Activated T-helper 17 cell treated with anti-CD3 and anti-CD28 coated beads, Interleukin-2, amount 50 U/mL, for 72 hours (primary cell): Measurements from ENCODE around the gene DUOXA2. TPM values are rescaled to one million over a fixed set of nuclear protein-coding genes. Genes with fewer than 3 reads are reported as not detected.
"Not testable (repeated sequence)": the region's sequence is repeated elsewhere in the genome, so short reads cannot be mapped to it uniquely, and the experiment has no call there.

ENCODE experiments used
- ATAC-seq: fragments of 150-1000 bp; cut with Tn5 transposase; replicated peaks from 2 replicates; pipeline ENCODE4 v1.10.0; 2021; ENCODE audit warnings: mild to moderate bottlenecking, moderate library complexity
- H3K27ac Mint-ChIP-seq: one replicate; pipeline ENCODE4 v1.8.0; 2022; ENCODE audit warnings: mixed read lengths
- H3K27me3 Mint-ChIP-seq: one replicate; pipeline ENCODE4 v1.8.0; 2022; ENCODE audit warnings: mixed read lengths
- H3K36me3 Mint-ChIP-seq: one replicate; pipeline ENCODE4 v1.8.0; 2022; ENCODE audit warnings: low read depth, mild to moderate bottlenecking, mixed read lengths
- H3K4me1 Mint-ChIP-seq: one replicate; pipeline ENCODE4 v1.8.0; 2022; ENCODE audit warnings: mixed read lengths
- H3K4me3 Mint-ChIP-seq: one replicate; pipeline ENCODE4 v1.8.0; 2022; ENCODE audit warnings: mild to moderate bottlenecking, mixed read lengths
- H3K9me3 Mint-ChIP-seq: one replicate; pipeline ENCODE4 v1.8.0; 2022; ENCODE audit warnings: mixed read lengths
- total RNA-seq, 2 donors: library from RNA; stranded (reverse); gene quantifications; one replicate each; pipeline ENCODE4 v1.2.3, GENCODE V29; 2022

DUOXA2 gene
- total RNA-seq, 2 donors from 2014 or later: 0.13 TPM; not detected in 1

- no peak for ATAC-seq
- Mint-ChIP-seq H3K27me3 (peaks cover 33% of the 10 kb centered on the region), H3K4me3 (no peak overlapping the region), H3K4me1 (no peaks in the 10 kb centered on the region), H3K27ac (no peak overlapping the region), H3K9me3 (no peaks in the 10 kb centered on the region), H3K36me3 (no peaks in the 10 kb centered on the region)
Measured at GRCh38 chr15:45133561-45133920, 19.4 kb downstream of the DUOXA2 start.

DNA sequence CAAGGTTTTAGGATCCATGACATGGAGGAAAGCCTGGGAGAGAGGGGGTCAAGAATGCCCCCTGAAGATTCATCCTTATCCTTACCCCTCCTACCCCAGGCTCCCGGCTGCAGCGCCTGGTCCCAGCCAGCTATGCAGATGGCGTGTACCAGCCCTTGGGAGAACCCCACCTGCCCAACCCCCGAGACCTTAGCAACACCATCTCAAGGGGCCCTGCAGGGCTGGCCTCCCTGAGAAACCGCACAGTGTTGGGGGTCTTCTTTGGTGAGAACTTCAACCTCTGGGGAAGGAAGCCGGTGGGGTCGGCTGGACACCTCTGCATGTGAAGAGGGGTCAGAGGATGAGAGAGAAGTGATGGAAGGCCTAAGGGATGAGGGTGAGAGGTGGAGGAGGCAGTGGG is 19.9 kb downstream of the DUOXA2 start:
- Mint-ChIP-seq H3K4me3 (peak overlapping the region; percentile 51), H3K27me3 (peaks cover 29% of the 10 kb centered on the region)

DNA sequence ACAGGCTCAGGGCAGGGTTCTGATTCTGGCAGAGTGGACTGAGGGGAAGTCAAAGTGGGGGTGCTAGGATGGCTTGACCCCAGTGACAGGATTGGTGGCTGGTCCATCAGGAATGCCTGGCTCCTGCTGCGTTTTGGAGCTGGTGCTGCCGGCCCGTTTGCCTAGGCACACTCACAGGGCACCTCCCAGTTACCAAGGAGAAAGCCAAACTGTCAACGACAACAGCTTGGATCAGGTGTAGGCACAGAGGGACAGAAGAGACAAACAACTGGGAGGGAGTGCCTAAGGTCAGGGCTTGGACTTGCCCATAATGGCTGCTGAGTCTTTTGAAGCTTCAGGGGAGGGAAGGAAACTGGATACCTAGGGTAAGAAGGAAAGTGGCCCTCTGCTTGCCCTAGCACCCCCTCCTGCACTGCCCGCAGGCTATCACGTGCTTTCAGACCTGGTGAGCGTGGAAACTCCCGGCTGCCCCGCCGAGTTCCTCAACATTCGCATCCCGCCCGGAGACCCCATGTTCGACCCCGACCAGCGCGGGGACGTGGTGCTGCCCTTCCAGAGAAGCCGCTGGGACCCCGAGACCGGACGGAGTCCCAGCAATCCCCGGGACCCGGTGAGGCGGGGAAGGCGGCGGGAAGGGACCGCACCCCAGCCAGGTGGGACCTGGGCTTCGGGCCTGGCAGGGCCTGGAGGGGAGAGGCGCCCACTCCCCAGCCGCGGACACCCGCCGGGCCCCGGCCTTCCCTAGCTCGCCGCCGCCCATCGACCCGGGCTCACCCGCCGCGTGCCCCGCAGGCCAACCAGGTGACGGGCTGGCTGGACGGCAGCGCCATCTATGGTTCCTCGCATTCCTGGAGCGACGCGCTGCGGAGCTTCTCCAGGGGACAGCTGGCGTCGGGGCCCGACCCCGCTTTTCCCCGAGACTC is 20.8 kb downstream of the DUOXA2 start:
- Mint-ChIP-seq H3K27me3 (peaks cover 29% of the 10 kb centered on the region), H3K27ac (peak overlapping the region; percentile 15), H3K36me3 (no peaks in the 10 kb centered on the region)

More for the DNA sequence above, 19.9 kb downstream of the DUOXA2 start:
- Mint-ChIP-seq H3K4me1 (no peaks in the 10 kb centered on the region), H3K27ac (no peak overlapping the region), H3K9me3 (no peaks in the 10 kb centered on the region), H3K36me3 (no peaks in the 10 kb centered on the region)
- ATAC-seq: no peak

DNA sequence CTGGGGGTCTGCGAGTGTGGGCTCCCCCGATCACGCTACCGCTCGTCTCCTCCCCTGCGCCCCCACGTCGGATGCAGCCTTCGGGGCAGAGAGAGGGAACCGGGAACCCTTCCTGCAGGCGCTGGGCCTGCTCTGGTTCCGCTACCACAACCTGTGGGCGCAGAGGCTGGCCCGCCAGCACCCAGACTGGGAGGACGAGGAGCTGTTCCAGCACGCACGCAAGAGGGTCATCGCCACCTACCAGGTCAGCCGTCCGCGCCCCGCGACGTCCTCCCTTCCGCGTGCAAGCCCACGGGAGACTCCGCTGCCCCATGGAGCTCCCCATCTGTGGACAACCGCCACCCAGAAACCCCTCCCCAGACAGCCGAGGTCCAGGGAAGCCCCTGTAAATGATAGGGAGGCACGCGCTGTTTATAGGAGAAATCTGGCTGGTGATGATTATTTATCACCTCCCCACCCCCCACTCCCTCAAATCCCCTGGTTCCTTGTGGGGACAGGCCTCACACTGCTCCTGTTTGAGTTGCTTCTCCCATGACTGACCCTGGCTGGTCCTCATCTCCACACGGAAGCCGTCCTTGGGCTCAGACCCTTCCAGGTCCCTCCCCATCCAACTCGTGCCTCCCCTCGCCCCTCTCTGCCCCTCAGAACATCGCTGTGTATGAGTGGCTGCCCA is 21.7 kb downstream of the DUOXA2 start:
- H3K27me3 Mint-ChIP-seq: peaks cover 25% of the 10 kb centered on the region
- H3K9me3 Mint-ChIP-seq, H3K36me3 Mint-ChIP-seq, H3K4me1 Mint-ChIP-seq, H3K27ac Mint-ChIP-seq: not testable (repeated sequence)
- ATAC-seq: peak; percentile 18
- peak overlapping the region; percentile 45 for H3K4me3 Mint-ChIP-seq

More for the DNA sequence above, 20.8 kb downstream of the DUOXA2 start:
- ATAC-seq: peak; percentile 56
- Mint-ChIP-seq H3K4me3 (peak overlapping the region; percentile 51), H3K4me1 (no peaks in the 10 kb centered on the region), H3K9me3 (no peaks in the 10 kb centered on the region)

DNA sequence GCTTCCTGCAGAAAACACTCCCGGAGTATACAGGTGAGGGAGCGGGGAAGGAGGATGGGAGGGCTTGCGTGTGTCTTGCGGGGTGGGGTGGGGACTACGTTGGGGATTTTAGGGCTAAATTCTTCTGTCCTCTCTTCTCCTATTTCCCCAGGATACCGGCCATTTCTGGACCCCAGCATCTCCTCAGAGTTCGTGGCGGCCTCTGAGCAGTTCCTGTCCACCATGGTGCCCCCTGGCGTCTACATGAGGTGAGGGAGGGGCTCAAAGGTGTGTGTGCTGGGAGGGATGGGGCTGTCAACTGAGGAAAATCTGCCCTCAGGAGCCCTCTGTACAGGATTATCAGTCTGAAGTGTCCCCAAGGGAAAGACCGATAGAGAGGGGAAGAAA is 22.2 kb downstream of the DUOXA2 start:
- Mint-ChIP-seq H3K36me3 (no peaks in the 10 kb centered on the region), H3K9me3 (no peaks in the 10 kb centered on the region), H3K27me3 (peaks cover 25% of the 10 kb centered on the region), H3K4me1 (no peaks in the 10 kb centered on the region), H3K4me3 (peak overlapping the region; percentile 45), H3K27ac (no peak overlapping the region)
- ATAC-seq: no peak

DNA sequence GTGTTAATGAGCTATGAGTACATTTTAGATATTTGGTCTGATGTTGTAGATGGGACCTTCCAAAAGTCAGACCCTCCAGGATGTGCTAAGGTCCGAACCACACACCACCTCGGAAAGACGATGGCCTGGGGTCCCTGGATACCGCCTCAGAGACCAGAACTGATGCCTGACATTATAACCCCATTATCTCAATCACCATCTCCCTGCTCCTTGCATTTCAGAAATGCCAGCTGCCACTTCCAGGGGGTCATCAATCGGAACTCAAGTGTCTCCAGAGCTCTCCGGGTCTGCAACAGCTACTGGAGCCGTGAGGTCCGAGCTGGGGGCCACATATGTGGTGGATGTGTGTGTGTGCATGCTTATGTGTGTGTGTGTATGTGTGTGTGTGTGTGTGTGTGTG is 23.6 kb downstream of the DUOXA2 start:
- Mint-ChIP-seq H3K4me3 (no peak overlapping the region), H3K9me3 (no peaks in the 10 kb centered on the region), H3K27me3 (peaks cover 25% of the 10 kb centered on the region), H3K36me3 (no peaks in the 10 kb centered on the region), H3K4me1 (no peaks in the 10 kb centered on the region), H3K27ac (no peak overlapping the region)
- no peak for ATAC-seq

DNA sequence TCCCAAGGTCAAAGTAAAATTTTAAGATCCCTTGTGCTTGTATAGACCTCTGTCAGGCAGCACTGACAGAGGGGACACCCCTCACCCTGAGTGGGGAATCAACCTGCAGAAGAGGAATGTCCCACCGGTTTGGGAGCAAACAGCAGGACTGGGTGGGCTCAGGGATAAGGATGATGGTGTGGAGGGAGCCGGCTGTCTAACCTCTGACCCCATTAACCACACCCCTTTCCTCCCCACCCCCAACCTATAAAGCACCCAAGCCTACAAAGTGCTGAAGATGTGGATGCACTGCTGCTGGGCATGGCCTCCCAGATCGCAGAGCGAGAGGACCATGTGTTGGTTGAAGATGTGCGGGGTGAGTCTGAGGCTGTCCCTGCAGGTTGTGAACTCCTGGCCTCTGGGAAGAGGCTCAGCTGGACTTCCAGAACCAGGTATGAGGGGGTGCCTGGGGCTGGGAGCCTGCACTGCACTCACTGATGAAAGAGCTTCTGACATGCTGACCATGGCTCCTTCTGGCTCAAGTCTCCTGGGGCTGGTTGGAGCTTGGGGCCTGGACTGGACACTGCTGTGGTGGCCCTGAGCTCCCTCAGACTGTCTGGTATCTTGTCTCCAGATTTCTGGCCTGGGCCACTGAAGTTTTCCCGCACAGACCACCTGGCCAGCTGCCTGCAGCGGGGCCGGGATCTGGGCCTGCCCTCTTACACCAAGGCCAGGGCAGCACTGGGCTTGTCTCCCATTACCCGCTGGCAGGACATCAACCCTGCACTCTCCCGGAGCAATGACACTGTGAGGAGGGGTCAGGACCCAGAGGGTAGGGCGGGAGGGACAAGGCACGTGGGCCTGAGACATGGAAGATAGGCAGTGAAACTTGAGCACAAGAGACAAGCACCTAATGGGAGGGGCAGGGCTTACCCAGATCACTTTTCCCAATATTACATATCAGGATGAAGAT is 25.0 kb downstream of the DUOXA2 start:
- peaks cover 17% of the 10 kb centered on the region for H3K27me3 Mint-ChIP-seq
- no peaks in the 10 kb centered on the region for H3K4me1 Mint-ChIP-seq
- H3K27ac Mint-ChIP-seq: no peak overlapping the region
- no peaks in the 10 kb centered on the region for H3K9me3 Mint-ChIP-seq
- no peaks in the 10 kb centered on the region for H3K36me3 Mint-ChIP-seq
- no peak overlapping the region for H3K4me3 Mint-ChIP-seq
- no peak for ATAC-seq

- Mint-ChIP-seq H3K9me3 (no peaks in the 10 kb centered on the region), H3K27ac (no peak overlapping the region), H3K4me1 (no peaks in the 10 kb centered on the region), H3K36me3 (no peaks in the 10 kb centered on the region), H3K27me3 (peaks cover 11% of the 10 kb centered on the region), H3K4me3 (no peak overlapping the region)
- ATAC-seq: no peak
Measured at GRCh38 chr15:45139770-45140169, 25.6 kb downstream of the DUOXA2 start.

- ATAC-seq: no peak
- no peaks in the 10 kb centered on the region for H3K4me1 Mint-ChIP-seq
- peaks cover 8% of the 10 kb centered on the region for H3K27me3 Mint-ChIP-seq
- H3K4me3 Mint-ChIP-seq: no peak overlapping the region
- H3K9me3 Mint-ChIP-seq: no peaks in the 10 kb centered on the region
- H3K27ac Mint-ChIP-seq: no peak overlapping the region
- H3K36me3 Mint-ChIP-seq: no peaks in the 10 kb centered on the region
Measured at GRCh38 chr15:45140557-45141250, 26.6 kb downstream of the DUOXA2 start.

DNA sequence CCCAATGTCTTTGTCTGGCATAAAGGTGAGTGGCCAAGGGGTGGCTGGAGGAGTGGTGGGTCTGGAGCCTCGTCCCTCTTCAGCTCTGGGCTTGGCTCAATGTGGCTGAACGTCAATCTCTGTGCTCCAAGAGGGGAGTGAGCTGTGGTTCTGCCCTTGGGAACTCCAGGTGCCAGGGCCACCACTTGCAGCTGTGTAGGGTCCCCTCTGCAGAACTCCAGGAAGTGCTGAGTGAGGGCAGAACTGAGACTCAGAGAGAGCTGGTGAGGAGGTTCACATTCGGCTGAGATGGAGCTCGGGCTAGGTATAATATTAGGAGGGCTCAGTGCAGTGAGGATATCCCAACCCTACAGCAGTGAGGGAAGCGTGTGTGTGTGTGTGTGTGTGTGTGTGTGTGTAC is 27.3 kb downstream of the DUOXA2 start:
- ATAC-seq: no peak
- H3K4me3 Mint-ChIP-seq: no peak overlapping the region
- no peak overlapping the region for H3K27ac Mint-ChIP-seq
- no peaks in the 10 kb centered on the region for H3K9me3 Mint-ChIP-seq
- H3K36me3 Mint-ChIP-seq: no peaks in the 10 kb centered on the region
- peaks cover 5% of the 10 kb centered on the region for H3K27me3 Mint-ChIP-seq
- no peaks in the 10 kb centered on the region for H3K4me1 Mint-ChIP-seq

DNA sequence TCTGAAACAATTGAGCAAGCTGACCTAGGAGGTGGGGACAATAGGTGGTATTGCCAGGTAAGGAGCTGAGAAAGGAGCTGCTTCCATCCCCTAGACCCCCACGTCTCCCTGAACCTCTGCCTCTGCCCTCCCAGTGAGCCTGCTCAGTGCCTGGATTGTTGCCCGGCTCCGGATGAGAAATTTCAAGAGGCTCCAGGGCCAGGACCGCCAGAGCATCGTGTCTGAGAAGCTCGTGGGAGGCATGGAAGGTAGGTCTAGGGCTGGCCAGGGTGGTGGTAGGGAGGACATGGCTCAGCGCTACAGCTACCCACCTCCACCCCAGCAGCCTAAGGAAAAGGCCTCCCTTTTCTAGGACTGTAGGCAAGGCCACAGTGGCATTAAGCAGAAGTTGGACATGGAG is 28.9 kb downstream of the DUOXA2 start:
- Mint-ChIP-seq H3K27me3 (no peaks in the 10 kb centered on the region), H3K4me1 (no peaks in the 10 kb centered on the region), H3K9me3 (no peaks in the 10 kb centered on the region), H3K36me3 (no peaks in the 10 kb centered on the region), H3K27ac (no peak overlapping the region), H3K4me3 (no peak overlapping the region)
- ATAC-seq: no peak

DNA sequence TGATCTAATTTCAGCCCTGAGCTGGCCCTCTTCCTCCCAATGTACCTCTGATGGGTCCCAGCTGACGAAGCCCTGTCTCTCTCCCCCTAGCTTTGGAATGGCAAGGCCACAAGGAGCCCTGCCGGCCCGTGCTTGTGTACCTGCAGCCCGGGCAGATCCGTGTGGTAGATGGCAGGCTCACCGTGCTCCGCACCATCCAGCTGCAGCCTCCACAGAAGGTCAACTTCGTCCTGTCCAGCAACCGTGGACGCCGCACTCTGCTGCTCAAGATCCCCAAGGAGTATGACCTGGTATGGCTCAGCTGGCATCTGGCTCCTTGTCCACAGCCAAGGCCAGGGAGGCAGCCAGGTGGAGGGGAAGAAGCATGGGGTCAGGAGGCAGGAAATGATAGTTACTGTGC is 29.8 kb downstream of the DUOXA2 start:
- ATAC-seq: no peak

DNA sequence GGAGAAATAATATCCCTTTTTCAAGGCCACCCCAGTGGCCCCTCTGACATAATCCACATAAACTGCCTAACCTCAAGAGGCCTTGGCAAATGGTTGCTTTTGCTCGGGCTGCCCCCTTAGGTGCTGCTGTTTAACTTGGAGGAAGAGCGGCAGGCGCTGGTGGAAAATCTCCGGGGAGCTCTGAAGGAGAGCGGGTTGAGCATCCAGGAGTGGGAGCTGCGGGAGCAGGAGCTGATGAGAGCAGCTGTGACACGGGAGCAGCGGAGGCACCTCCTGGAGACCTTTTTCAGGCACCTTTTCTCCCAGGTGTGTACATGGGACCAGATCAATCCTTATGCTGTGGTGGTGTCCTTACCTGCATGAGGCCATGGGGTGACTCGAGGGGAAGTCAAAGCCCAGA is 30.6 kb downstream of the DUOXA2 start:
- Mint-ChIP-seq H3K27ac (no peak overlapping the region), H3K27me3 (no peaks in the 10 kb centered on the region), H3K36me3 (no peaks in the 10 kb centered on the region), H3K4me3 (no peak overlapping the region), H3K4me1 (no peaks in the 10 kb centered on the region), H3K9me3 (no peaks in the 10 kb centered on the region)
- no peak for ATAC-seq

More for the DNA sequence above, 29.8 kb downstream of the DUOXA2 start:
- Mint-ChIP-seq H3K4me1 (no peaks in the 10 kb centered on the region), H3K27ac (no peak overlapping the region), H3K27me3 (no peaks in the 10 kb centered on the region), H3K36me3 (no peaks in the 10 kb centered on the region), H3K4me3 (no peak overlapping the region), H3K9me3 (no peaks in the 10 kb centered on the region)

DNA sequence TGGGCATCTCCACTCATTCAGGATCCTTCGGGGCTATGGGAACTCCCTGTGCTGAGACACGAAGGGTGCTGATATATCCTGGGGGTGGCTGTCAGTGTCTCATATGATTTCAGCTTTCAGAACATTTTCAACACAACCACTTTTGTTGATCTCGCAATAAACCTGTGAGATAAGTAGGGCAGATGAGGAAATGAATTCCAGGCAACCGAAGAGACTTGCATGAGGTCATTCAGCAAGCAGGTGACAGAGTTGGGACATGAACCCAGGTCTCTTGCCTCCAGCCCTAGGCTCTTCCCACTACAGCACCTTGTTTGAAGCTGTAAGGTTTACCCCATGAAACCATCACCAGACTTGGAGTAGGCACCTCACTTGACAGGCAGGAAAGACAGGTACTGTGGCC is 32.3 kb downstream of the DUOXA2 start:
- Mint-ChIP-seq H3K4me1 (no peaks in the 10 kb centered on the region), H3K9me3 (no peaks in the 10 kb centered on the region)

More for the DNA sequence above, 32.3 kb downstream of the DUOXA2 start:
- no peaks in the 10 kb centered on the region for H3K27me3 Mint-ChIP-seq
- H3K4me3 Mint-ChIP-seq: no peak overlapping the region
- no peak overlapping the region for H3K27ac Mint-ChIP-seq
- H3K36me3 Mint-ChIP-seq: no peaks in the 10 kb centered on the region
- ATAC-seq: no peak
